Esophagus muscularis mucosa (tissue), 3 donors: ENCODE measurements around the gene SH2D3C.

Experiments used
- POLR2A ChIP-seq: fragments of 450-650 bp; IDR thresholded peaks from one replicate; pipeline ENCODE4 v1.6.1; 2017; ENCODE audit warnings: antibody characterized with exemption, moderate library complexity, mild to moderate bottlenecking, low read depth
- POLR2AphosphoS5 ChIP-seq, 2 donors: sonication (generic); formaldehyde crosslinking; IDR thresholded peaks; one replicate each; pipeline ENCODE4 v1.6.1; 2017; ENCODE audit warnings: antibody characterized with exemption in 2 of 2
- TF ChIP-seq, protein P1 (sequence below), 3 experiments: fragments of 200-600 bp in 2 of 3; fragments of 450-650 bp in 1 of 3; sonication (generic) in 2 of 3; IDR thresholded peaks; one replicate each; pipeline ENCODE4 v1.5.1; 2017 to 2019; ENCODE audit warnings: antibody characterized with exemption in 3 of 3, mild to moderate bottlenecking in 2 of 3, moderate library complexity in 1 of 3

DNA sequence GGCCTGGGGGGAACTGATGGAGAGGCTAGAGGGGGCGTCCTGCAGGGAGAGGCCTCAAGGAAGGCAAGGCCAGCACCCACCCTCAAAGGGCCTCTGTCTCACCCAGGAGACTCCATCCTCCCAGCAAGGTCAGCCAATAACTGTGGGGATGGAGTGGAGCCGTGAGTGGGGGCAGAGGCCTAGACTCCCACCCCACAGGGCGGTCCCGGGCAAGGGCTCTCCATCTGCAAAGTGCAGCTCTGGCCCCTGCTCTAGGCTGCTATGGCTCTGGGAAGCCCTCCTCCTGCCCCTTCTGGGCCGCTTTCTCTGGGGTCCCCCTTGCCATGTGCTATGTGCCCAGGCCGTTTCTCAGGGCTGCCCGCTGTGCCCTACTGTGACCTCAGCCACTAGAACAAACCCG is 38.3 kb upstream of the SH2D3C start:
- TF ChIP-seq POLR2AphosphoS5 (IDR thresholded peaks at IDR 0.05), result no peak
- TF ChIP-seq, protein P1, sequence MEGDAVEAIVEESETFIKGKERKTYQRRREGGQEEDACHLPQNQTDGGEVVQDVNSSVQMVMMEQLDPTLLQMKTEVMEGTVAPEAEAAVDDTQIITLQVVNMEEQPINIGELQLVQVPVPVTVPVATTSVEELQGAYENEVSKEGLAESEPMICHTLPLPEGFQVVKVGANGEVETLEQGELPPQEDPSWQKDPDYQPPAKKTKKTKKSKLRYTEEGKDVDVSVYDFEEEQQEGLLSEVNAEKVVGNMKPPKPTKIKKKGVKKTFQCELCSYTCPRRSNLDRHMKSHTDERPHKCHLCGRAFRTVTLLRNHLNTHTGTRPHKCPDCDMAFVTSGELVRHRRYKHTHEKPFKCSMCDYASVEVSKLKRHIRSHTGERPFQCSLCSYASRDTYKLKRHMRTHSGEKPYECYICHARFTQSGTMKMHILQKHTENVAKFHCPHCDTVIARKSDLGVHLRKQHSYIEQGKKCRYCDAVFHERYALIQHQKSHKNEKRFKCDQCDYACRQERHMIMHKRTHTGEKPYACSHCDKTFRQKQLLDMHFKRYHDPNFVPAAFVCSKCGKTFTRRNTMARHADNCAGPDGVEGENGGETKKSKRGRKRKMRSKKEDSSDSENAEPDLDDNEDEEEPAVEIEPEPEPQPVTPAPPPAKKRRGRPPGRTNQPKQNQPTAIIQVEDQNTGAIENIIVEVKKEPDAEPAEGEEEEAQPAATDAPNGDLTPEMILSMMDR (IDR thresholded peaks at IDR 0.05), result no peak
- no peak for TF ChIP-seq POLR2A
